H1 (cell line): Measurements from ENCODE around the gene CTXN2. TPM values are rescaled to one million over a fixed set of nuclear protein-coding genes. Genes with fewer than 3 reads are reported as not detected.
A peak's percentile ranks its signal among the peaks of the same experiment; 100 is the strongest.

ENCODE experiments used
- CTCF ChIA-PET: fragments of 300-600 bp; sonication (Branson Sonifier 250); formaldehyde crosslinking; loops from one replicate; lab custom pipeline; 2021; ENCODE audit not compliant: partially characterized antibody; lab: Charles Lee
- POLR2A ChIA-PET: fragments of 300-600 bp; sonication (Branson Sonifier 250); formaldehyde crosslinking; loops from one replicate; lab custom pipeline; 2021; ENCODE audit warnings: inconsistent platforms; ENCODE audit not compliant: partially characterized antibody; lab: Charles Lee
- DNase-seq, 2 experiments: peaks; one replicate each; pipeline versions ENCODE4 v3.0.0 to v3.0.0-alpha.2; 2010 to 2022; ENCODE audit warnings: low spot score in 2 of 2, low read depth in 1 of 2, mixed read lengths in 1 of 2
- FAIRE-seq: peaks from 2 replicates; lab custom pipeline; 2011; peaks lifted over from hg19 to GRCh38; lab: Jason Lieb, UNC
- H2AFZ ChIP-seq: 2 replicates; pipeline ENCODE4 v1.8.1; 2012; ENCODE audit warnings: low read length, inconsistent platforms
- H2AK5ac ChIP-seq: 2 replicates; pipeline ENCODE4 v1.6.1; 2013; ENCODE audit warnings: low read depth, low read length
- H2BK120ac ChIP-seq: replicated peaks from 2 replicates; pipeline ENCODE3; 2013; ENCODE audit warnings: low read depth, low read length, inconsistent platforms
- H2BK12ac ChIP-seq: 2 replicates; pipeline ENCODE4 v1.6.1; 2013; ENCODE audit warnings: low read depth, low read length
- H2BK15ac ChIP-seq: 2 replicates; pipeline ENCODE4 v1.6.1; 2013; ENCODE audit warnings: low read length
- H2BK20ac ChIP-seq: 2 replicates; pipeline ENCODE4 v1.6.1; 2013; ENCODE audit warnings: low read length
- H2BK5ac ChIP-seq: 2 replicates; pipeline ENCODE4 v1.6.1; 2013; ENCODE audit warnings: low read depth, low read length
- H3K14ac ChIP-seq: 2 replicates; pipeline ENCODE4 v1.6.1; 2013; ENCODE audit warnings: inconsistent platforms; ENCODE audit not compliant: insufficient read length
- H3K18ac ChIP-seq: 2 replicates; pipeline ENCODE4 v1.6.1; 2013; ENCODE audit warnings: low read length; ENCODE audit errors: extremely low read depth
- H3K23ac ChIP-seq: 2 replicates; pipeline ENCODE4 v1.6.1; 2013; ENCODE audit warnings: inconsistent platforms; ENCODE audit not compliant: insufficient read length
- H3K23me2 ChIP-seq: 2 replicates; pipeline ENCODE4 v1.6.1; 2013; ENCODE audit warnings: low read depth, low read length
- H3K27ac ChIP-seq: 2 replicates; pipeline ENCODE4 v1.6.1; 2011; ENCODE audit warnings: low read depth, low read length, inconsistent platforms
- H3K27me3 ChIP-seq, 4 experiments: replicated peaks in 1 of 4; 1 replicate in 1 of 4; 2 replicates in 3 of 4; pipeline versions ENCODE4 v1.6.1 to v1.8.1; 2011 to 2013; ENCODE audit warnings: low read length in 3 of 4, mild to moderate bottlenecking in 3 of 4, inconsistent platforms in 2 of 4, mixed read lengths in 2 of 4, moderate library complexity in 1 of 4; ENCODE audit not compliant: control insufficient read depth in 3 of 4, insufficient read depth in 3 of 4; ENCODE audit errors: extremely low read depth in 1 of 4
- H3K36me3 ChIP-seq, 4 experiments: 2 replicates each; pipeline versions ENCODE4 v1.6.1 to v1.8.1; 2011 to 2013; ENCODE audit warnings: mild to moderate bottlenecking in 4 of 4, low read length in 3 of 4, moderate library complexity in 2 of 4, control low read depth in 1 of 4, inconsistent platforms in 1 of 4; ENCODE audit not compliant: insufficient read depth in 4 of 4, control insufficient read depth in 2 of 4
- H3K4ac ChIP-seq: replicated peaks from 2 replicates; pipeline ENCODE3; 2013; ENCODE audit warnings: low read length, low read depth, mixed read lengths, inconsistent platforms; ENCODE audit not compliant: insufficient read length
- H3K4me1 ChIP-seq, 4 experiments: replicated peaks in 1 of 4; 1 replicate in 1 of 4; 2 replicates in 3 of 4; pipeline versions ENCODE4 v1.6.1 to v1.8.1; 2011 to 2013; ENCODE audit warnings: low read length in 3 of 4, inconsistent platforms in 2 of 4, mixed read lengths in 1 of 4; ENCODE audit not compliant: insufficient read depth in 4 of 4, control insufficient read depth in 3 of 4
- H3K4me2 ChIP-seq, 2 experiments: 2 replicates each; pipeline versions ENCODE4 v1.6.1 to v1.8.1; 2011 to 2013; ENCODE audit warnings: low read depth in 2 of 2, low read length in 2 of 2, control low read depth in 1 of 2, inconsistent platforms in 1 of 2, mild to moderate bottlenecking in 1 of 2; ENCODE audit not compliant: insufficient read depth in 1 of 2
- H3K4me3 ChIP-seq, 4 experiments: fragments of 200-600, 300-600 bp in 1 of 4; sonication (generic), shearing (Covaris generic), sonication (Bioruptor Twin) in 1 of 4; 2 replicates each; pipeline versions ENCODE4 v1.5.1 to v1.8.1; 2011 to 2016; ENCODE audit warnings: low read length in 4 of 4, low read depth in 3 of 4, control low read depth in 2 of 4, inconsistent platforms in 2 of 4, mild to moderate bottlenecking in 2 of 4, mixed read lengths in 1 of 4, moderate library complexity in 1 of 4; ENCODE audit not compliant: insufficient read depth in 2 of 4; ENCODE audit errors: extremely low read depth in 1 of 4
- H3K56ac ChIP-seq: replicated peaks from 2 replicates; pipeline ENCODE3; 2013; ENCODE audit warnings: low read depth, mild to moderate bottlenecking, mixed read lengths, low read length, inconsistent platforms; ENCODE audit not compliant: insufficient read length
- H3K79me1 ChIP-seq: 2 replicates; pipeline ENCODE4 v1.6.1; 2013; ENCODE audit warnings: low read depth, low read length, control low read depth
- H3K79me2 ChIP-seq, 2 experiments: 2 replicates each; pipeline versions ENCODE4 v1.6.1 to v1.8.1; 2012 to 2013; ENCODE audit warnings: low read length in 2 of 2, mild to moderate bottlenecking in 2 of 2, inconsistent platforms in 1 of 2; ENCODE audit not compliant: insufficient read depth in 2 of 2, control insufficient read depth in 1 of 2
- H3K9ac ChIP-seq, 4 experiments: replicated peaks in 1 of 4; 1 replicate in 1 of 4; 2 replicates in 3 of 4; pipeline versions ENCODE4 v1.6.1 to v1.8.1; 2011 to 2013; ENCODE audit warnings: low read depth in 3 of 4, low read length in 3 of 4, control low read depth in 2 of 4, mild to moderate bottlenecking in 2 of 4, moderate library complexity in 2 of 4, inconsistent platforms in 1 of 4; ENCODE audit errors: extremely low read depth in 1 of 4
- H3K9me3 ChIP-seq, 2 experiments: 2 replicates each; pipeline versions ENCODE4 v1.6.1 to v1.8.1; 2012 to 2013; ENCODE audit warnings: mild to moderate bottlenecking in 2 of 2, moderate library complexity in 2 of 2, control low read depth in 1 of 2, inconsistent platforms in 1 of 2, low read depth in 1 of 2, low read length in 1 of 2, mixed read lengths in 1 of 2; ENCODE audit not compliant: insufficient read depth in 2 of 2
- H4K20me1 ChIP-seq, 2 experiments: replicated peaks in 1 of 2; 2 replicates each; pipeline versions ENCODE3 to v1.8.1; 2011 to 2013; ENCODE audit warnings: inconsistent platforms in 2 of 2, low read length in 2 of 2, mild to moderate bottlenecking in 1 of 2; ENCODE audit not compliant: insufficient read depth in 2 of 2, control insufficient read depth in 1 of 2
- H4K5ac ChIP-seq: 2 replicates; pipeline ENCODE4 v1.6.1; 2013; ENCODE audit warnings: low read length, low read depth, mixed read lengths, inconsistent platforms; ENCODE audit not compliant: insufficient read length
- H4K8ac ChIP-seq: 2 replicates; pipeline ENCODE4 v1.8.0; 2013; ENCODE audit warnings: mild to moderate bottlenecking, moderate library complexity, low read length, inconsistent platforms; ENCODE audit not compliant: insufficient read depth; ENCODE audit errors: extremely low read depth
- H4K91ac ChIP-seq: replicated peaks from 2 replicates; pipeline ENCODE3; 2013; ENCODE audit warnings: low read length, mixed read lengths, inconsistent platforms; ENCODE audit not compliant: insufficient read length
- JUND ChIP-seq: IDR thresholded peaks from 2 replicates; pipeline ENCODE4 v1.6.1; 2011; ENCODE audit warnings: mild to moderate bottlenecking, improper control_type of control experiment, low read length
- RFX5 ChIP-seq: IDR thresholded peaks from 2 replicates; pipeline ENCODE4 v1.6.1; 2011; ENCODE audit warnings: low read depth, low read length, improper control_type of control experiment, borderline replicate concordance
- WGBS, 2 experiments: shearing (Covaris generic) in 1 of 2; methylation state at CpG; one replicate each; pipeline versions ENCODE4 v1.1.6 to v1.1.7; 2013 to 2015; ENCODE audit warnings: low lambda C conversion rate in 2 of 2, mixed read lengths in 2 of 2, inconsistent platforms in 1 of 2, low coverage in 1 of 2, missing lambda C conversion rate in 1 of 2; ENCODE audit not compliant: insufficient replicate concordance in 2 of 2, insufficient coverage in 1 of 2, insufficient read length in 1 of 2; ENCODE audit errors: extremely low coverage in 1 of 2, missing lambda C conversion rate in 1 of 2; 5-methylcytosine and 5-hydroxymethylcytosine counted together
- polyA plus RNA-seq, 7 experiments: library from polyadenylated mRNA; depleted of rRNA in 3 of 7; stranded (reverse) in 5 of 7; unstranded in 2 of 7; fragments of >200 nt in 5 of 7; fragments of 200-250 nt in 2 of 7; gene quantifications; 1 replicate in 5 of 7; 2 replicates in 1 of 7; 4 replicates in 1 of 7; pipeline versions ENCODE4 v1.2.1 to v1.2.3, GENCODE V29; 2011 to 2013; ENCODE audit warnings: missing spikeins in 2 of 7, mixed read lengths in 2 of 7
- total RNA-seq: library from RNA; stranded (reverse); fragmentation: NEBNext Ultra II Directional; extraction: Animal tissue kit (Norgen Biotek cat#: 25700); gene quantifications from 2 replicates; pipeline ENCODE4 v1.2.1, GENCODE V29; 2021

CTXN2 gene
- total and polyA plus RNA-seq, 2 of the 8 experiments (the other 6 are each of a cell fraction or from before 2014, with no cell fraction given) = 0.08 TPM; not detected in 1

DNA sequence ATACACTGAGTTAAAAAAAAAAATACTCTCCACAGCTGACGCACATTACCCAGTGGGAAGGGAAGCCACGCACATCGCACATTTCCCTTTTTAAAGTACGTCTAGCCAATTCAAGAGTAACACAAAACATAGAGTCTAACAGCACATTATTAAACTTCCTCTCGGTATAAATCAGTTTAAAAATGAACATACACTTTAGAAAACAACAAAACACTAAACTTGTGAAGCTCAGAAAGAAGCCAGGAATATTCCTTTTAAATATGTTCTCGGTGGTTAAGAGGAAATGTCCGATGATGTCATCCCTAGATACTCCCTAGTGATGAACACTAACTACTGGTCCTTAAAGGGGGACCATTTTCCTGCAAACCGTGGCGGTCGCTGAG, 14.1 kb upstream of the CTXN2 start:
- FAIRE-seq (no peak), DNase-seq (no peak)
- Histone ChIP-seq H4K91ac (no peak overlapping the region), H2BK5ac (no peak overlapping the region), H4K8ac (peak overlapping the region; percentile 93; the same call in 1 of the 2 replicates), H3K27me3 (no peaks in the 10 kb centered on the region), H3K14ac (no peak overlapping the region), H3K23ac (no peak overlapping the region), H4K5ac (no peak overlapping the region), H3K36me3 (no peaks in the 10 kb centered on the region), H3K56ac (no peak overlapping the region), H2BK12ac (no peak overlapping the region), H2BK20ac (no peak overlapping the region), H4K20me1 (no peaks in the 10 kb centered on the region), H3K23me2 (no peaks in the 10 kb centered on the region), H3K79me2 (peaks cover 9 to 53% of the 10 kb centered on the region in 2 experiments; a peak in 3 of 4 replicates), H3K4me3 (peak overlapping the region; percentile 76 to 99 (median 86)), H2AK5ac (0 out of 2 replicates have a peak overlapping the region, but pooled peaks have one; percentile 76), H3K4me2 (peak overlapping the region; percentile 67 to 91), H3K4me1 (peaks cover 0 to 9% (median 1%) of the 10 kb centered on the region in 4 experiments; a peak in 2 of 7 replicates), H3K4ac (no peak overlapping the region), H3K79me1 (peaks cover 2% of the 10 kb centered on the region; the same call in 1 of the 2 replicates), H2AFZ (no peak overlapping the region), H3K18ac (no peak overlapping the region; the same call in 1 of the 2 replicates), H2BK15ac (no peak overlapping the region), H3K27ac (0 out of 2 replicates have a peak overlapping the region, but pooled peaks have one; percentile 54), H3K9me3 (no peaks in the 10 kb centered on the region), H2BK120ac (no peak overlapping the region), H3K9ac (peak overlapping the region; percentile 49 to 94 (median 80))
- CTCF ChIA-PET = interaction anchor here (0.8 kb wide), 1 partner anchor 74 kb away, joined by 3 read pairs; no protein-coding TSS in a partner anchor
- WGBS, 2 experiments = 12% methylated on average over 10 of the region's 10 CpGs; no CpG with 5 or more reads in 1 of the 2 experiments
- POLR2A ChIA-PET = interaction anchor here (0.6 to 3.1 kb wide), 12 partner anchors 9 to 237 kb away, joined by 3 to 13 read pairs (median 4); no protein-coding TSS in a partner anchor
- TF ChIP-seq JUND (peak; percentile 79; the same call in 1 of the 2 replicates), RFX5 (no peak)
